WTC11 (cell line): Measurements from ENCODE around the gene ITGA1. TPM values are rescaled to one million over a fixed set of nuclear protein-coding genes. Genes with fewer than 3 reads are reported as not detected.

Experiments
- ATAC-seq: fragments of 200-7000 bp; cut with Tn5 transposase; 2 replicates; pipeline ENCODE4 v1.10.0; 2021; ENCODE audit warnings: mild to moderate bottlenecking, moderate library complexity
- CTCF ChIA-PET: fragments of 300-600 bp; sonication (Branson Sonifier 250); formaldehyde crosslinking; loops from one replicate; lab custom pipeline; 2021; ENCODE audit warnings: antibody characterized with exemption; lab: Charles Lee
- POLR2A ChIA-PET: fragments of 350-600 bp; sonication (Branson Sonifier 250); formaldehyde crosslinking; loops from one replicate; lab custom pipeline; 2021; ENCODE audit warnings: antibody characterized with exemption; lab: Charles Lee
- DNase-seq: peaks from one replicate; pipeline ENCODE4 v3.0.0; 2021; ENCODE audit warnings: low spot score
- H3K27ac Mint-ChIP-seq: 2 replicates; pipeline ENCODE4 v1.8.0; 2021; ENCODE audit warnings: mixed read lengths
- H3K27me3 Mint-ChIP-seq: 2 replicates; pipeline ENCODE4 v1.8.0; 2021; ENCODE audit warnings: low read depth, mild to moderate bottlenecking, moderate library complexity, mixed read lengths
- H3K36me3 Mint-ChIP-seq: 2 replicates; pipeline ENCODE4 v1.8.0; 2021; ENCODE audit warnings: mixed read lengths
- H3K4me1 Mint-ChIP-seq: 2 replicates; pipeline ENCODE4 v1.8.0; 2022; ENCODE audit warnings: mixed read lengths
- H3K4me3 Mint-ChIP-seq: 2 replicates; pipeline ENCODE4 v1.8.0; 2021; ENCODE audit warnings: mild to moderate bottlenecking, moderate library complexity, mixed read lengths
- H3K9me3 Mint-ChIP-seq: 2 replicates; pipeline ENCODE4 v1.8.0; 2021; ENCODE audit warnings: mixed read lengths
- CREB1 ChIP-seq: sonication (generic); formaldehyde crosslinking; IDR thresholded peaks from 2 replicates; pipeline ENCODE4 v1.8.0; 2023; ENCODE audit warnings: mild to moderate bottlenecking, missing genetic modification reagents
- ETV6 ChIP-seq: sonication (generic); formaldehyde crosslinking; IDR thresholded peaks from 2 replicates; pipeline ENCODE4 v1.8.1; 2022; ENCODE audit warnings: mild to moderate bottlenecking, missing genetic modification reagents
- GRHL2 ChIP-seq: fragments of 250-450 bp; sonication (Bioruptor Pico); IDR thresholded peaks from 2 replicates; pipeline ENCODE4 v1.8.0; 2022; ENCODE audit warnings: mild to moderate bottlenecking, moderate library complexity; ENCODE audit not compliant: insufficient replicate concordance, severe bottlenecking
- HMGA2 ChIP-seq: fragments of 250-450 bp; sonication (Bioruptor Pico); IDR thresholded peaks from 2 replicates; pipeline ENCODE4 v1.4.0; 2021; ENCODE audit warnings: mild to moderate bottlenecking, moderate library complexity
- IRF2 ChIP-seq: sonication (generic); formaldehyde crosslinking; IDR thresholded peaks from 2 replicates; pipeline ENCODE4 v1.8.0; 2022; ENCODE audit warnings: low read depth, missing genetic modification reagents, borderline replicate concordance
- MXD4 ChIP-seq: fragments of 250-450 bp; sonication (Bioruptor Pico); IDR thresholded peaks from 2 replicates; pipeline ENCODE4 v1.8.0; 2021; ENCODE audit warnings: mild to moderate bottlenecking, moderate library complexity, borderline replicate concordance
- NFATC4 ChIP-seq: fragments of 250-450 bp; sonication (Bioruptor Pico); IDR thresholded peaks from 2 replicates; pipeline ENCODE4 v1.9.0; 2021; ENCODE audit warnings: mild to moderate bottlenecking
- NFE2L1 ChIP-seq: sonication (generic); formaldehyde crosslinking; IDR thresholded peaks from 2 replicates; pipeline ENCODE4 v1.8.1; 2023; ENCODE audit warnings: missing genetic modification reagents
- NFYB ChIP-seq: sonication (generic); formaldehyde crosslinking; conservative IDR thresholded peaks from 2 replicates; pipeline ENCODE4 v1.8.0; 2022; ENCODE audit warnings: low read depth, missing genetic modification reagents
- NR2C2 ChIP-seq: sonication (generic); formaldehyde crosslinking; IDR thresholded peaks from 2 replicates; pipeline ENCODE4 v1.8.0; 2022; ENCODE audit warnings: mild to moderate bottlenecking, missing genetic modification reagents
- OVOL2 ChIP-seq: fragments of 250-450 bp; sonication (Bioruptor Pico); IDR thresholded peaks from 2 replicates; pipeline ENCODE4 v1.9.0; 2021; ENCODE audit warnings: mild to moderate bottlenecking, borderline replicate concordance
- TCF7 ChIP-seq: sonication (generic); formaldehyde crosslinking; IDR thresholded peaks from 2 replicates; pipeline ENCODE4 v1.8.0; 2022; ENCODE audit warnings: mild to moderate bottlenecking, low read depth, missing genetic modification reagents, moderate library complexity
- ZNF121 ChIP-seq: sonication (generic); formaldehyde crosslinking; IDR thresholded peaks from 2 replicates; pipeline ENCODE4 v1.8.0; 2023; ENCODE audit warnings: missing genetic modification reagents
- ZNF263 ChIP-seq: sonication (generic); formaldehyde crosslinking; IDR thresholded peaks from 2 replicates; pipeline ENCODE4 v1.8.1; 2022; ENCODE audit warnings: low read depth, mild to moderate bottlenecking, moderate library complexity, missing genetic modification reagents
- ZNF671 ChIP-seq: fragments of 250-450 bp; sonication (Bioruptor Pico); IDR thresholded peaks from 2 replicates; pipeline ENCODE4 v1.8.0; 2021; ENCODE audit warnings: mild to moderate bottlenecking
- total RNA-seq: library from RNA; stranded (reverse); gene quantifications from 3 replicates; pipeline ENCODE4 v1.2.3, GENCODE V29; 2021
- TF ChIP-seq, protein P1 (sequence below): sonication (generic); formaldehyde crosslinking; IDR thresholded peaks from 2 replicates; pipeline ENCODE4 v1.8.0; 2023; ENCODE audit warnings: missing genetic modification reagents
- TF ChIP-seq, protein P2 (sequence below): fragments of 250-450 bp; sonication (Bioruptor Pico); IDR thresholded peaks from 2 replicates; pipeline ENCODE4 v1.9.0; 2021; ENCODE audit warnings: mild to moderate bottlenecking, borderline replicate concordance
- TF ChIP-seq, protein P3 (sequence below): sonication (generic); formaldehyde crosslinking; IDR thresholded peaks from 2 replicates; pipeline ENCODE4 v1.8.0; 2022; ENCODE audit warnings: mild to moderate bottlenecking, missing genetic modification reagents
- TF ChIP-seq, protein P4 (sequence below): sonication (generic); formaldehyde crosslinking; conservative IDR thresholded peaks from 2 replicates; pipeline ENCODE4 v1.8.1; 2023; ENCODE audit warnings: mild to moderate bottlenecking, low read depth, missing genetic modification reagents, moderate library complexity
- TF ChIP-seq, protein P5 (sequence below): sonication (generic); formaldehyde crosslinking; IDR thresholded peaks from 2 replicates; pipeline ENCODE4 v1.8.0; 2022; ENCODE audit warnings: missing genetic modification reagents
- TF ChIP-seq, protein P6 (sequence below): sonication (generic); formaldehyde crosslinking; IDR thresholded peaks from 2 replicates; pipeline ENCODE4 v1.8.1; 2023; ENCODE audit warnings: mild to moderate bottlenecking, missing genetic modification reagents

ITGA1 gene
- total RNA-seq, 1 experiment from 2014 or later = 6.5 TPM

DNA sequence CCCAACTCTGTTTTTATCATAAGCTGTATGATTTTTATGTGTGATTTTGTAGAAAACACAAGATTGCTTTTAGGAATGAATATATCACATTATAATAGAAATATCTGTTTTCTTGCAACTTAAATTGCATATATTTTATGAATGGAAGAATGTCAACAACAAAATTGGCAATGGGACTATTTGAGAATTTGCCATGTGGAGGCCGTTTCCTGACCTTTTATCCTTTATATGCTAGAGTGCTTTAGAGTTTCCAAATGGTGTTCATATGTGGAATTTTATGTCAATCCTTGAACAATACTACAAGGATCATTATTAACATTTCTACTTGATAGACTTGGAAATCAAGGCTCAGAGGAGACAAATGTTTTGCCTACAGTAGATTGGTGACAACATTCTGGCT lies 34.2 kb downstream of the ITGA1 start (continued):
- TF ChIP-seq HMGA2 (CRISPR knock-in tag) (no peak), ZNF671 (CRISPR knock-in tag) (no peak)
- TF ChIP-seq, protein P1, sequence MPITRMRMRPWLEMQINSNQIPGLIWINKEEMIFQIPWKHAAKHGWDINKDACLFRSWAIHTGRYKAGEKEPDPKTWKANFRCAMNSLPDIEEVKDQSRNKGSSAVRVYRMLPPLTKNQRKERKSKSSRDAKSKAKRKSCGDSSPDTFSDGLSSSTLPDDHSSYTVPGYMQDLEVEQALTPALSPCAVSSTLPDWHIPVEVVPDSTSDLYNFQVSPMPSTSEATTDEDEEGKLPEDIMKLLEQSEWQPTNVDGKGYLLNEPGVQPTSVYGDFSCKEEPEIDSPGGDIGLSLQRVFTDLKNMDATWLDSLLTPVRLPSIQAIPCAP = no peak
- TF ChIP-seq, all 79 proteins: peak for 0

DNA sequence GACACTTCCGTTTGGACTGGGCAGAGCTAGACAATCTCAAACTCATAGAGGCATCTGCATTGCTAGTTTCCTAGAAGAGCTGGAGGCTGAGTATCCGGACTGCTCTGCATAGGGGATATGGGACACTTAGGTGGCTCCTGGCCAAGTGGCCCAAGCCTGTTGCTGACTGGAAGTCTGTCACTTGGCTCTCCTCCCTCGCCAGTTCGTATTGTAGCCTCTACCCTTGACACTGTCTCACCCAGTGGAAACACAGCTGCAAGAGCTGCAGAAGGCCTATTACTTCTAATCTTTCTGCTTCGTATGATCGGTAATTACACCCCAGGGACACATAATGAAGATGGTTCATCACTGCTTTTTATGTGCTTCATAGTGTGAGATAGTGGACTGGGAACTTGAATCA lies 34.7 kb downstream of the ITGA1 start:
- peaks cover 7% of the 10 kb centered on the region for H3K9me3 Mint-ChIP-seq
- CTCF ChIA-PET = interaction anchor here (1.2 kb wide), 1 partner anchor 293 kb away, joined by 4 read pairs; no protein-coding TSS in a partner anchor
- no peak overlapping the region for H3K27ac Mint-ChIP-seq
- H3K36me3 Mint-ChIP-seq = peaks cover 10% of the 10 kb centered on the region
- POLR2A ChIA-PET = no interaction called here
- no peak for ATAC-seq
- no peaks in the 10 kb centered on the region for H3K27me3 Mint-ChIP-seq
- H3K4me3 Mint-ChIP-seq = no peak overlapping the region
- no peak for DNase-seq
- TF ChIP-seq, protein P2, sequence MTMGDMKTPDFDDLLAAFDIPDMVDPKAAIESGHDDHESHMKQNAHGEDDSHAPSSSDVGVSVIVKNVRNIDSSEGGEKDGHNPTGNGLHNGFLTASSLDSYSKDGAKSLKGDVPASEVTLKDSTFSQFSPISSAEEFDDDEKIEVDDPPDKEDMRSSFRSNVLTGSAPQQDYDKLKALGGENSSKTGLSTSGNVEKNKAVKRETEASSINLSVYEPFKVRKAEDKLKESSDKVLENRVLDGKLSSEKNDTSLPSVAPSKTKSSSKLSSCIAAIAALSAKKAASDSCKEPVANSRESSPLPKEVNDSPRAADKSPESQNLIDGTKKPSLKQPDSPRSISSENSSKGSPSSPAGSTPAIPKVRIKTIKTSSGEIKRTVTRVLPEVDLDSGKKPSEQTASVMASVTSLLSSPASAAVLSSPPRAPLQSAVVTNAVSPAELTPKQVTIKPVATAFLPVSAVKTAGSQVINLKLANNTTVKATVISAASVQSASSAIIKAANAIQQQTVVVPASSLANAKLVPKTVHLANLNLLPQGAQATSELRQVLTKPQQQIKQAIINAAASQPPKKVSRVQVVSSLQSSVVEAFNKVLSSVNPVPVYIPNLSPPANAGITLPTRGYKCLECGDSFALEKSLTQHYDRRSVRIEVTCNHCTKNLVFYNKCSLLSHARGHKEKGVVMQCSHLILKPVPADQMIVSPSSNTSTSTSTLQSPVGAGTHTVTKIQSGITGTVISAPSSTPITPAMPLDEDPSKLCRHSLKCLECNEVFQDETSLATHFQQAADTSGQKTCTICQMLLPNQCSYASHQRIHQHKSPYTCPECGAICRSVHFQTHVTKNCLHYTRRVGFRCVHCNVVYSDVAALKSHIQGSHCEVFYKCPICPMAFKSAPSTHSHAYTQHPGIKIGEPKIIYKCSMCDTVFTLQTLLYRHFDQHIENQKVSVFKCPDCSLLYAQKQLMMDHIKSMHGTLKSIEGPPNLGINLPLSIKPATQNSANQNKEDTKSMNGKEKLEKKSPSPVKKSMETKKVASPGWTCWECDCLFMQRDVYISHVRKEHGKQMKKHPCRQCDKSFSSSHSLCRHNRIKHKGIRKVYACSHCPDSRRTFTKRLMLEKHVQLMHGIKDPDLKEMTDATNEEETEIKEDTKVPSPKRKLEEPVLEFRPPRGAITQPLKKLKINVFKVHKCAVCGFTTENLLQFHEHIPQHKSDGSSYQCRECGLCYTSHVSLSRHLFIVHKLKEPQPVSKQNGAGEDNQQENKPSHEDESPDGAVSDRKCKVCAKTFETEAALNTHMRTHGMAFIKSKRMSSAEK (CRISPR knock-in tag) = no peak
- TF ChIP-seq, protein P3, sequence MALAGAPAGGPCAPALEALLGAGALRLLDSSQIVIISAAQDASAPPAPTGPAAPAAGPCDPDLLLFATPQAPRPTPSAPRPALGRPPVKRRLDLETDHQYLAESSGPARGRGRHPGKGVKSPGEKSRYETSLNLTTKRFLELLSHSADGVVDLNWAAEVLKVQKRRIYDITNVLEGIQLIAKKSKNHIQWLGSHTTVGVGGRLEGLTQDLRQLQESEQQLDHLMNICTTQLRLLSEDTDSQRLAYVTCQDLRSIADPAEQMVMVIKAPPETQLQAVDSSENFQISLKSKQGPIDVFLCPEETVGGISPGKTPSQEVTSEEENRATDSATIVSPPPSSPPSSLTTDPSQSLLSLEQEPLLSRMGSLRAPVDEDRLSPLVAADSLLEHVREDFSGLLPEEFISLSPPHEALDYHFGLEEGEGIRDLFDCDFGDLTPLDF (CRISPR knock-in tag) = no peak
- TF ChIP-seq NR2C2 (CRISPR knock-in tag) (no peak), CREB1 (CRISPR knock-in tag) (no peak), ETV6 (CRISPR knock-in tag) (no peak), ZNF263 (CRISPR knock-in tag) (no peak)
- TF ChIP-seq, protein P4, sequence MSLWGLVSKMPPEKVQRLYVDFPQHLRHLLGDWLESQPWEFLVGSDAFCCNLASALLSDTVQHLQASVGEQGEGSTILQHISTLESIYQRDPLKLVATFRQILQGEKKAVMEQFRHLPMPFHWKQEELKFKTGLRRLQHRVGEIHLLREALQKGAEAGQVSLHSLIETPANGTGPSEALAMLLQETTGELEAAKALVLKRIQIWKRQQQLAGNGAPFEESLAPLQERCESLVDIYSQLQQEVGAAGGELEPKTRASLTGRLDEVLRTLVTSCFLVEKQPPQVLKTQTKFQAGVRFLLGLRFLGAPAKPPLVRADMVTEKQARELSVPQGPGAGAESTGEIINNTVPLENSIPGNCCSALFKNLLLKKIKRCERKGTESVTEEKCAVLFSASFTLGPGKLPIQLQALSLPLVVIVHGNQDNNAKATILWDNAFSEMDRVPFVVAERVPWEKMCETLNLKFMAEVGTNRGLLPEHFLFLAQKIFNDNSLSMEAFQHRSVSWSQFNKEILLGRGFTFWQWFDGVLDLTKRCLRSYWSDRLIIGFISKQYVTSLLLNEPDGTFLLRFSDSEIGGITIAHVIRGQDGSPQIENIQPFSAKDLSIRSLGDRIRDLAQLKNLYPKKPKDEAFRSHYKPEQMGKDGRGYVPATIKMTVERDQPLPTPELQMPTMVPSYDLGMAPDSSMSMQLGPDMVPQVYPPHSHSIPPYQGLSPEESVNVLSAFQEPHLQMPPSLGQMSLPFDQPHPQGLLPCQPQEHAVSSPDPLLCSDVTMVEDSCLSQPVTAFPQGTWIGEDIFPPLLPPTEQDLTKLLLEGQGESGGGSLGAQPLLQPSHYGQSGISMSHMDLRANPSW (CRISPR knock-in tag) = no peak
- peaks cover 11% of the 10 kb centered on the region for H3K4me1 Mint-ChIP-seq

DNA sequence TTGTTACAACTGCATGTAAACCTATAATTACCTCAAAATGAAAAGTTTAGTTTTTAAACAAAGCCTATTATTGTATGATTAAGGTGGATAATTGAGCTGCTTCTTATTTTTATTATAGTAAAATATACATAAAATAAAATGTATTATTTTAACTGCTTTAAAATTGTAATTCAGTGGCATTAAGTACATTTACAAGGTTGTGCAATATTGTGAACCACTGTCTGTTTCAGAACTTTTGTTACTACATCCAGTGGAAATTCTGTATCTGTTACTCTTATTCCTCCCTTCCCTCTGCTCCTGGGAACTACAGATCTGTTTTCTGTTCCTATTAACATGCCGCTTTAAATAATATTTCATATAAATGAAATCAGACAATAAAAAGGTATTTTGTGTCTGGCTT lies 37.1 kb downstream of the ITGA1 start:
- H3K27me3 Mint-ChIP-seq = no peaks in the 10 kb centered on the region
- H3K9me3 Mint-ChIP-seq = peaks cover 19% of the 10 kb centered on the region
- DNase-seq = no peak
- H3K36me3 Mint-ChIP-seq = peaks cover 10% of the 10 kb centered on the region
- H3K27ac Mint-ChIP-seq = no peak overlapping the region
- ATAC-seq = no peak
- H3K4me1 Mint-ChIP-seq = no peaks in the 10 kb centered on the region
- H3K4me3 Mint-ChIP-seq = no peak overlapping the region
- ChIA-PET CTCF (interaction anchor here (0.6 kb wide), 1 partner anchor 66 kb away, joined by 3 read pairs; no protein-coding TSS in a partner anchor), POLR2A (no interaction called here)
- TF ChIP-seq NR2C2 (CRISPR knock-in tag) (no peak), TCF7 (no peak), IRF2 (CRISPR knock-in tag) (no peak), GRHL2 (CRISPR knock-in tag) (no peak), OVOL2 (CRISPR knock-in tag) (no peak), NFYB (CRISPR knock-in tag) (no peak), NFATC4 (CRISPR knock-in tag) (no peak), MXD4 (CRISPR knock-in tag) (no peak), NFE2L1 (CRISPR knock-in tag) (no peak), ZNF121 (CRISPR knock-in tag) (no peak)
- TF ChIP-seq, protein P5, sequence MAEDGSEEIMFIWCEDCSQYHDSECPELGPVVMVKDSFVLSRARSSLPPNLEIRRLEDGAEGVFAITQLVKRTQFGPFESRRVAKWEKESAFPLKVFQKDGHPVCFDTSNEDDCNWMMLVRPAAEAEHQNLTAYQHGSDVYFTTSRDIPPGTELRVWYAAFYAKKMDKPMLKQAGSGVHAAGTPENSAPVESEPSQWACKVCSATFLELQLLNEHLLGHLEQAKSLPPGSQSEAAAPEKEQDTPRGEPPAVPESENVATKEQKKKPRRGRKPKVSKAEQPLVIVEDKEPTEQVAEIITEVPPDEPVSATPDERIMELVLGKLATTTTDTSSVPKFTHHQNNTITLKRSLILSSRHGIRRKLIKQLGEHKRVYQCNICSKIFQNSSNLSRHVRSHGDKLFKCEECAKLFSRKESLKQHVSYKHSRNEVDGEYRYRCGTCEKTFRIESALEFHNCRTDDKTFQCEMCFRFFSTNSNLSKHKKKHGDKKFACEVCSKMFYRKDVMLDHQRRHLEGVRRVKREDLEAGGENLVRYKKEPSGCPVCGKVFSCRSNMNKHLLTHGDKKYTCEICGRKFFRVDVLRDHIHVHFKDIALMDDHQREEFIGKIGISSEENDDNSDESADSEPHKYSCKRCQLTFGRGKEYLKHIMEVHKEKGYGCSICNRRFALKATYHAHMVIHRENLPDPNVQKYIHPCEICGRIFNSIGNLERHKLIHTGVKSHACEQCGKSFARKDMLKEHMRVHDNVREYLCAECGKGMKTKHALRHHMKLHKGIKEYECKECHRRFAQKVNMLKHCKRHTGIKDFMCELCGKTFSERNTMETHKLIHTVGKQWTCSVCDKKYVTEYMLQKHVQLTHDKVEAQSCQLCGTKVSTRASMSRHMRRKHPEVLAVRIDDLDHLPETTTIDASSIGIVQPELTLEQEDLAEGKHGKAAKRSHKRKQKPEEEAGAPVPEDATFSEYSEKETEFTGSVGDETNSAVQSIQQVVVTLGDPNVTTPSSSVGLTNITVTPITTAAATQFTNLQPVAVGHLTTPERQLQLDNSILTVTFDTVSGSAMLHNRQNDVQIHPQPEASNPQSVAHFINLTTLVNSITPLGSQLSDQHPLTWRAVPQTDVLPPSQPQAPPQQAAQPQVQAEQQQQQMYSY (CRISPR knock-in tag) = no peak
- TF ChIP-seq, protein P6, sequence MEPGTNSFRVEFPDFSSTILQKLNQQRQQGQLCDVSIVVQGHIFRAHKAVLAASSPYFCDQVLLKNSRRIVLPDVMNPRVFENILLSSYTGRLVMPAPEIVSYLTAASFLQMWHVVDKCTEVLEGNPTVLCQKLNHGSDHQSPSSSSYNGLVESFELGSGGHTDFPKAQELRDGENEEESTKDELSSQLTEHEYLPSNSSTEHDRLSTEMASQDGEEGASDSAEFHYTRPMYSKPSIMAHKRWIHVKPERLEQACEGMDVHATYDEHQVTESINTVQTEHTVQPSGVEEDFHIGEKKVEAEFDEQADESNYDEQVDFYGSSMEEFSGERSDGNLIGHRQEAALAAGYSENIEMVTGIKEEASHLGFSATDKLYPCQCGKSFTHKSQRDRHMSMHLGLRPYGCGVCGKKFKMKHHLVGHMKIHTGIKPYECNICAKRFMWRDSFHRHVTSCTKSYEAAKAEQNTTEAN (CRISPR knock-in tag) = no peak
